Testis (tissue), 2 donors: Measurements from ENCODE around the gene MBTD1.

Source experiments
- CTCF ChIP-seq, 3 experiments: fragments of 450-650 bp in 2 of 3; fragments of 200-600 bp in 1 of 3; sonication (generic) in 1 of 3; IDR thresholded peaks; one replicate each; pipeline ENCODE4 v1.5.1; 2016 to 2019; ENCODE audit warnings: antibody characterized with exemption in 3 of 3, mild to moderate bottlenecking in 2 of 3, moderate library complexity in 1 of 3
- POLR2A ChIP-seq: fragments of 450-650 bp; IDR thresholded peaks from one replicate; pipeline ENCODE4 v1.6.1; 2017; ENCODE audit warnings: antibody characterized with exemption, mild to moderate bottlenecking, moderate library complexity

GRCh38 chr17:51152766-51153209, 107.1 kb downstream of the MBTD1 start:
- TF ChIP-seq CTCF (IDR thresholded peaks at IDR 0.05) = no peak
- TF ChIP-seq POLR2A = no peak
